ENCODE results near the gene SCN11A. TPM values are rescaled to one million over a fixed set of nuclear protein-coding genes. Genes with fewer than 3 reads are reported as not detected.
A peak's percentile ranks its signal among the peaks of the same experiment; 100 is the strongest.

The SCN11A gene
- total and polyA plus RNA-seq, 9 of the 15 experiments (the other 6 are each of a cell fraction or from before 2014, with no cell fraction given), result 0.01 to 0.05 (median 0.04) TPM; not detected in 6

- no TSS peak for BruUV-seq (replicated peaks)
- H3K9ac ChIP-seq (ENCODE audit: insufficient read depth in 1 of 2, low read depth in 2 of 2, low read length in 2 of 2), result no peak overlapping the region
- no peak overlapping the region for H3K4me3 ChIP-seq
- no peaks in the 10 kb centered on the region for H3K36me3 ChIP-seq (ENCODE audit: control insufficient read depth, insufficient read depth, low read length)
- no peak overlapping the region for H2AFZ ChIP-seq (ENCODE audit: low read depth, low read length)
- H3K27ac ChIP-seq (ENCODE audit: extremely low read depth, low read depth, low read length), result no peak overlapping the region
- in situ Hi-C loops (cut with MboI) (no loop called here), intact Hi-C loops (cut with micrococcal nuclease) (no loop called here)
- ATAC-seq (no peak), FAIRE-seq (no peak), DNase-seq (ENCODE audit: extremely low read depth in 1 of 4, low spot score in 3 of 4) (no peak)
- H3K9me3 ChIP-seq (replicated peaks; ENCODE audit: control insufficient read depth, insufficient read depth, low read depth, low read length), result 0 out of 2 replicates have a peak, but pooled peaks cover 5% of the 10 kb centered on the region
- CTCF ChIA-PET (ENCODE audit: low intra/inter-chr PET ratio), result no interaction called here
- no peaks in the 10 kb centered on the region for H3K9me1 ChIP-seq (ENCODE audit: control insufficient read depth, insufficient read depth, low read length)
- no peaks in the 10 kb centered on the region for H3K4me1 ChIP-seq (replicated peaks in 1 of 2; ENCODE audit: control insufficient read depth in 2 of 2, insufficient read depth in 2 of 2, low read length in 2 of 2)
- no peaks in the 10 kb centered on the region for H3K79me2 ChIP-seq (ENCODE audit: control insufficient read depth, insufficient read depth, low read length)
- H4K20me1 ChIP-seq (replicated peaks; ENCODE audit: control insufficient read depth, insufficient read depth, low read length), result no peaks in the 10 kb centered on the region
- POLR2A ChIA-PET, result interaction anchor here (0.7 kb wide), 1 partner anchor 18 kb away, joined by 3 read pairs; no protein-coding TSS in a partner anchor
- no peak overlapping the region for H3K4me2 ChIP-seq (ENCODE audit: insufficient read depth, low read length)
- H3K27me3 ChIP-seq (ENCODE audit: control insufficient read depth in 2 of 2, insufficient read depth in 2 of 2, low read length in 2 of 2), result peaks cover 0 to 7% of the 10 kb centered on the region in 2 experiments; a peak in 1 of 5 replicates
- no peak for TF ChIP-seq DMBX1 (CRISPR knock-in tag; IDR thresholded peaks at IDR 0.05; ENCODE audit: borderline replicate concordance)
- peak; percentile 54; the same call in 1 of the 2 replicates for TF ChIP-seq ZNF766 (CRISPR knock-in tag; conservative IDR thresholded peaks at IDR 0.05)
- TF ChIP-seq GTF2B (IDR thresholded peaks at IDR 0.05; ENCODE audit: extremely low read depth, insufficient read length), result no peak
- no peak for TF ChIP-seq TCF7 (IDR thresholded peaks at IDR 0.05; ENCODE audit: borderline replicate concordance)
- no peak for TF ChIP-seq ZBTB49 (CRISPR knock-in tag; IDR thresholded peaks at IDR 0.05; ENCODE audit: borderline replicate concordance)
- TF ChIP-seq ATF2 (CRISPR knock-in tag; IDR thresholded peaks at IDR 0.05), result no peak
- TF ChIP-seq SIN3B (IDR thresholded peaks at IDR 0.05; ENCODE audit: low read depth), result no peak
- no peak for TF ChIP-seq MCM5 (IDR thresholded peaks at IDR 0.05; ENCODE audit: low read depth)
- TF ChIP-seq MAFK (IDR thresholded peaks at IDR 0.05; ENCODE audit: low read length), result no peak
- no peak for TF ChIP-seq CTBP1 (IDR thresholded peaks at IDR 0.05; ENCODE audit: borderline replicate concordance)
- no peak for TF ChIP-seq ZNF354B (CRISPR knock-in tag; IDR thresholded peaks at IDR 0.05)
- no peak for TF ChIP-seq MAX (CRISPR knock-in tag; IDR thresholded peaks at IDR 0.05)
- no peak for TF ChIP-seq ZNF436 (CRISPR knock-in tag; IDR thresholded peaks at IDR 0.05)
- TF ChIP-seq TCF7L2 (IDR thresholded peaks at IDR 0.05; ENCODE audit: low read depth, low read length), result no peak
- TF ChIP-seq JUND (IDR thresholded peaks at IDR 0.05; ENCODE audit: borderline replicate concordance, low read depth, low read length), result no peak
- TF ChIP-seq JUND (tag; IDR thresholded peaks at IDR 0.05; ENCODE audit: borderline replicate concordance, low read depth, low read length), result no peak
- no peak for TF ChIP-seq THAP12 (CRISPR knock-in tag; IDR thresholded peaks at IDR 0.05)
- no peak for TF ChIP-seq PHB (CRISPR knock-in tag; IDR thresholded peaks at IDR 0.05)
Observed at GRCh38 chr3:39038165-39038564, 13.6 kb downstream of the SCN11A start.
